ENCODE data around the gene SCUBE2. TPM values are rescaled to one million over a fixed set of nuclear protein-coding genes. Genes with fewer than 3 reads are reported as not detected.

Gene SCUBE2
- total and polyA plus RNA-seq, 2 donors (not counting 3 experiments of a cell fraction or from before 2014, with no cell fraction given) = 0.55 to 3.5 TPM

DNA sequence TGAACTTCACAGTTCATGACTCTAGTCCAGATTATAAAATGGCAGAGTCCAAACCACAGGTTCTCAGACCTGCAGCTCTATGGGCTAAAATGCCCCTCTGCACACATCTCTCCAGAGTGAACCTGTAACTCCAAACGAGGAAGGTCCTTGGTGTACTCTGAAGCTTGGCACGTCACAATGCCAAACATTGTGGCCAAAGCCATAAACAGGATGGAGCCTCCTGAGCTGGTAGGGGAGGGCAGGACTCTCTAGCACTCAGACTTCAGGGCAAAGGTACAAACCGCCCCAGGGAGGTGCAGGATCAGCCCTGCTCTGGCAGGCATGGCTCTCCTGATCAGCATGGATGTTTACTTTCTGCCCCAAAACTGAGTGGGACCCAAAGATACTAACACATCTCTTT, 2.3 kb downstream of the SCUBE2 start:
- Histone ChIP-seq H3K9me3 (replicated peaks; ENCODE audit: control insufficient read depth, insufficient read depth, low read length) (no peaks in the 10 kb centered on the region), H3K4me2 (ENCODE audit: insufficient read depth, low read length) (no peak overlapping the region), H3K9me1 (replicated peaks; ENCODE audit: control insufficient read depth, extremely low read depth, insufficient read depth, low read length) (no peaks in the 10 kb centered on the region), H3K27me3 (ENCODE audit: control insufficient read depth in 2 of 2, insufficient read depth in 2 of 2, low read length in 2 of 2) (peaks cover 4 to 14% of the 10 kb centered on the region in 2 experiments), H4K20me1 (replicated peaks; ENCODE audit: control insufficient read depth, extremely low read depth, insufficient read depth, low read length) (no peaks in the 10 kb centered on the region), H3K36me3 (ENCODE audit: control insufficient read depth in 2 of 2, extremely low read depth in 1 of 2, insufficient read depth in 2 of 2, low read length in 2 of 2) (no peaks in the 10 kb centered on the region), H3K9ac (replicated peaks; ENCODE audit: extremely low read depth, insufficient read depth, low read length) (no peak overlapping the region), H3K4me1 (ENCODE audit: control insufficient read depth, extremely low read depth, insufficient read depth, low read length) (no peaks in the 10 kb centered on the region), H3K79me2 (ENCODE audit: control insufficient read depth, insufficient read depth, low read length) (no peaks in the 10 kb centered on the region), H3K4me3 (replicated peaks in 1 of 3; ENCODE audit: insufficient read depth in 1 of 3, low read depth in 1 of 3, low read length in 3 of 3) (no peak overlapping the region), H3K27ac (ENCODE audit: insufficient read depth, low read depth, low read length) (no peak overlapping the region), H2AFZ (ENCODE audit: low read depth, low read length) (no peak overlapping the region)
- ChIA-PET POLR2A (no interaction called here), CTCF (interaction anchor here (1.3 to 2.8 kb wide), 2 partner anchors 49 to 73 kb away, joined by 5 to 9 read pairs; no protein-coding TSS in a partner anchor)
- dilution Hi-C loops (cut with MboI; ENCODE audit: extremely low pct_ligation_motif_present, low sequenced_read_pairs) (no loop called here), intact Hi-C loops (cut with micrococcal nuclease) (no loop called here)
- TF ChIP-seq POLR2A (IDR thresholded peaks at IDR 0.05; ENCODE audit: low read depth, low read length) (no peak), POLR2AphosphoS5 (IDR thresholded peaks at IDR 0.05; ENCODE audit: insufficient read depth, low read depth, low read length) (no peak), FOS (IDR thresholded peaks at IDR 0.05; ENCODE audit: borderline replicate concordance, insufficient read depth, low read length) (no peak), MYC (IDR thresholded peaks at IDR 0.05; ENCODE audit: low read depth, low read length) (no peak), EZH2 (IDR thresholded peaks at IDR 0.05; ENCODE audit: borderline replicate concordance, low read depth, low read length, severe bottlenecking) (no peak), GATA2 (IDR thresholded peaks at IDR 0.05; ENCODE audit: insufficient read depth, insufficient read length, low read depth, low read length) (no peak), JUN (IDR thresholded peaks at IDR 0.05; ENCODE audit: borderline replicate concordance, insufficient read depth, insufficient read length, low read depth) (no peak)
- TF ChIP-seq, protein P1, sequence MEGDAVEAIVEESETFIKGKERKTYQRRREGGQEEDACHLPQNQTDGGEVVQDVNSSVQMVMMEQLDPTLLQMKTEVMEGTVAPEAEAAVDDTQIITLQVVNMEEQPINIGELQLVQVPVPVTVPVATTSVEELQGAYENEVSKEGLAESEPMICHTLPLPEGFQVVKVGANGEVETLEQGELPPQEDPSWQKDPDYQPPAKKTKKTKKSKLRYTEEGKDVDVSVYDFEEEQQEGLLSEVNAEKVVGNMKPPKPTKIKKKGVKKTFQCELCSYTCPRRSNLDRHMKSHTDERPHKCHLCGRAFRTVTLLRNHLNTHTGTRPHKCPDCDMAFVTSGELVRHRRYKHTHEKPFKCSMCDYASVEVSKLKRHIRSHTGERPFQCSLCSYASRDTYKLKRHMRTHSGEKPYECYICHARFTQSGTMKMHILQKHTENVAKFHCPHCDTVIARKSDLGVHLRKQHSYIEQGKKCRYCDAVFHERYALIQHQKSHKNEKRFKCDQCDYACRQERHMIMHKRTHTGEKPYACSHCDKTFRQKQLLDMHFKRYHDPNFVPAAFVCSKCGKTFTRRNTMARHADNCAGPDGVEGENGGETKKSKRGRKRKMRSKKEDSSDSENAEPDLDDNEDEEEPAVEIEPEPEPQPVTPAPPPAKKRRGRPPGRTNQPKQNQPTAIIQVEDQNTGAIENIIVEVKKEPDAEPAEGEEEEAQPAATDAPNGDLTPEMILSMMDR (IDR thresholded peaks at IDR 0.05; ENCODE audit: extremely low read depth in 1 of 2, insufficient read depth in 1 of 2, low read depth in 1 of 2, low read length in 2 of 2) = no peak
- TF ChIP-seq, protein P2, sequence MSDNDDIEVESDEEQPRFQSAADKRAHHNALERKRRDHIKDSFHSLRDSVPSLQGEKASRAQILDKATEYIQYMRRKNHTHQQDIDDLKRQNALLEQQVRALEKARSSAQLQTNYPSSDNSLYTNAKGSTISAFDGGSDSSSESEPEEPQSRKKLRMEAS (IDR thresholded peaks at IDR 0.05; ENCODE audit: insufficient read depth, insufficient read length) = no peak
- FAIRE-seq (no peak), DNase-seq (ENCODE audit: low read depth, low spot score) (no peak)
- BruUV-seq (replicated peaks) = no TSS peak
